Measurements from ENCODE around the gene HNRNPUL1.

HNRNPUL1 gene

DNA sequence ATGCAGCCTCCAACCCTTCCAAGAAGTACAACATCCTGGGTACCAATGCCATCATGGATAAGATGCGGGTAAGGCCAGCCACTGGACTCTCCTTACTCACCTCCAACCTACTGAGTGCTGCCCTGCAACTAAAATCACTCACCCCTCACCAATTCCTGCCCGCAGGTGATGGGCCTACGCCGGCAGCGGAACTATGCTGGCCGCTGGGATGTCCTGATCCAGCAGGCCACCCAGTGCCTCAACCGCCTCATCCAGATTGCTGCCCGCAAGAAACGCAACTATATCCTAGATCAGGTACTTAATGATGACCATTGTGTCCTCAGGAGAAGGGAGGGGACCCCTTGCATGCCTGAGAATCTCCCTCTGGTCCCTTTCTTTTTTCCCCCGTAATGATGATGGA lies 30.2 kb downstream of the HNRNPUL1 start:
- no peaks in the 10 kb centered on the region for H3K9me3 ChIP-seq (ENCODE audit: severe bottlenecking)
- no peaks in the 10 kb centered on the region for H3K27me3 ChIP-seq (ENCODE audit: insufficient read depth, low read depth, severe bottlenecking)
- TF ChIP-seq CTCF (IDR thresholded peaks at IDR 0.05; ENCODE audit: low read depth, low read length), result no peak
- H3K4me3 ChIP-seq (ENCODE audit: low read depth, low read length), result no peak overlapping the region
- DNase-seq, result no peak
- no peak overlapping the region for H3K27ac ChIP-seq
- H3K36me3 ChIP-seq, result peaks cover 97% of the 10 kb centered on the region

DNA sequence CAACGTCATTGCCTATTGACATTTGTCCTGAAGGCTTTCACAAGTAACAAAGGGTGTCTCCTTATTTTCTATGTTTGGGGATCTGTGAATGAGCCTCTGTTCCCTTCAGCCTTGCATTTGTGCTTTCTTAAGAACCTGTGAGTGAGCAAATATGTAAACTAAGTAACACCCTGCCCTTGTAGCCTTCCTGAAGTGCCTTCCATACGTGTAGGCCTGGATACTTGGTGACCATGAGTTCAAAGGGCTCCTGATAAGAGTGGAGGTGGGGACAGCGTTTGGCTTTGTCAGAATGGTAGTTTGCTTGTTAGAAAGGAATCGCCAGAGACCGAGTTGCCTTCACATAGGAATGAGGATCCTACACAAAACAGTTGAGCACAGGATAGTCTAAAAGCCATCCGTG lies 31.3 kb downstream of the HNRNPUL1 start:
- peaks cover 99% of the 10 kb centered on the region for H3K36me3 ChIP-seq
- H3K4me3 ChIP-seq (ENCODE audit: low read depth, low read length), result no peak overlapping the region
- TF ChIP-seq CTCF (IDR thresholded peaks at IDR 0.05; ENCODE audit: low read depth, low read length), result no peak
- no peaks in the 10 kb centered on the region for H3K9me3 ChIP-seq (ENCODE audit: severe bottlenecking)
- DNase-seq, result no peak
- H3K27ac ChIP-seq, result no peak overlapping the region
- H3K27me3 ChIP-seq (ENCODE audit: insufficient read depth, low read depth, severe bottlenecking), result no peaks in the 10 kb centered on the region

GRCh38 chr19:41296433-41296871 lies 32.3 kb downstream of the HNRNPUL1 start:
- Histone ChIP-seq H3K9me3 (ENCODE audit: severe bottlenecking) (no peaks in the 10 kb centered on the region), H3K4me3 (ENCODE audit: low read depth, low read length) (no peak overlapping the region), H3K36me3 (peaks cover 99% of the 10 kb centered on the region), H3K27me3 (ENCODE audit: insufficient read depth, low read depth, severe bottlenecking) (no peaks in the 10 kb centered on the region), H3K27ac (no peak overlapping the region)
- no peak for TF ChIP-seq CTCF (IDR thresholded peaks at IDR 0.05; ENCODE audit: low read depth, low read length)
- DNase-seq, result no peak

- no peak for DNase-seq
- Histone ChIP-seq H3K27ac (no peak overlapping the region), H3K9me3 (ENCODE audit: severe bottlenecking) (no peaks in the 10 kb centered on the region), H3K4me3 (ENCODE audit: low read depth, low read length) (no peak overlapping the region), H3K36me3 (peaks cover 100% of the 10 kb centered on the region), H3K27me3 (ENCODE audit: insufficient read depth, low read depth, severe bottlenecking) (no peaks in the 10 kb centered on the region)
- no peak for TF ChIP-seq CTCF (IDR thresholded peaks at IDR 0.05; ENCODE audit: low read depth, low read length)
These were observed 33.6 kb downstream of the HNRNPUL1 start for GRCh38 chr19:41297628-41298347.

GRCh38 chr19:41298348-41298964 lies 34.3 kb downstream of the HNRNPUL1 start:
- peaks cover 100% of the 10 kb centered on the region for H3K36me3 ChIP-seq
- no peak for DNase-seq
- no peaks in the 10 kb centered on the region for H3K9me3 ChIP-seq (ENCODE audit: severe bottlenecking)
- H3K27ac ChIP-seq, result no peak overlapping the region
- H3K27me3 ChIP-seq (ENCODE audit: insufficient read depth, low read depth, severe bottlenecking), result no peaks in the 10 kb centered on the region
- H3K4me3 ChIP-seq (ENCODE audit: low read depth, low read length), result no peak overlapping the region
- no peak for TF ChIP-seq CTCF (IDR thresholded peaks at IDR 0.05; ENCODE audit: low read depth, low read length)
